HCT116 (cell line): ENCODE data around the gene HAND2. TPM values are rescaled to one million over a fixed set of nuclear protein-coding genes. Genes with fewer than 3 reads are reported as not detected.

Experiments used
- ATAC-seq: fragments of 200-7000 bp; cut with Tn5 transposase; 2 replicates; pipeline ENCODE4 v1.9.1; 2020; ENCODE audit warnings: mild to moderate bottlenecking, moderate library complexity
- BruUV-seq: library from RNA; stranded (reverse); fragments of 400-500 nt; replicated peaks from 2 replicates; lab custom pipeline; 2021; lab: Mats Ljungman, UMichigan
- CTCF ChIA-PET: fragments of 300-600 bp; sonication (Branson Sonifier 250); formaldehyde crosslinking; loops from one replicate; lab custom pipeline; 2021; ENCODE audit warnings: antibody characterized with exemption; lab: Charles Lee
- POLR2A ChIA-PET: fragments of 300-600, 350-600 bp; sonication (Branson Sonifier 250); formaldehyde crosslinking; loops from one replicate; lab custom pipeline; 2021; ENCODE audit warnings: antibody characterized with exemption; lab: Charles Lee
- RAD21 ChIA-PET, 2 experiments: fragments of 300-600 bp; sonication (Branson Sonifier 250); formaldehyde crosslinking; loops; one replicate each; lab custom pipeline; 2023; ENCODE audit warnings: low total read pairs in 2 of 2; ENCODE audit not compliant: uncharacterized antibody in 2 of 2, unreplicated experiment in 2 of 2, low non-redundant PET in 1 of 2; lab: Charles Lee
- DNase-seq: peaks from one replicate; pipeline ENCODE4 v3.0.0-alpha.2; 2010; ENCODE audit warnings: low read depth, low spot score
- H2AFZ ChIP-seq: fragments of 200-600 bp; shearing (Covaris generic), sonication (generic); 2 replicates; pipeline ENCODE4 v1.6.1; 2017; ENCODE audit warnings: low read depth, mixed run types, mixed read lengths, antibody characterized with exemption, low read length; ENCODE audit not compliant: poor library complexity, severe bottlenecking
- H3K27ac ChIP-seq: 2 replicates; pipeline ENCODE4 v1.5.1; 2012; ENCODE audit warnings: low read depth, low read length
- H3K27me3 ChIP-seq: fragments of 200-600 bp; sonication (generic); 2 replicates; pipeline ENCODE4 v1.6.1; 2016; ENCODE audit warnings: mixed run types, low read length, mixed read lengths; ENCODE audit not compliant: insufficient read depth
- H3K36me3 ChIP-seq, 2 experiments: fragments of 200-500 bp in 1 of 2; fragments of 200-600 bp in 1 of 2; sonication (Bioruptor generic) in 1 of 2; sonication (generic) in 1 of 2; 2 replicates each; pipeline versions ENCODE4 v1.5.1 to v1.6.1; 2014 to 2016; ENCODE audit warnings: low read length in 2 of 2, inconsistent platforms in 1 of 2, mixed read lengths in 1 of 2, mixed run types in 1 of 2; ENCODE audit not compliant: insufficient read depth in 2 of 2, control insufficient read depth in 1 of 2
- H3K4me1 ChIP-seq, 2 experiments: fragments of 200-600 bp in 1 of 2; sonication (generic) in 1 of 2; 2 replicates each; pipeline versions ENCODE4 v1.5.1 to v1.6.1; 2012 to 2017; ENCODE audit warnings: low read length in 2 of 2, inconsistent platforms in 1 of 2, mild to moderate bottlenecking in 1 of 2, mixed read lengths in 1 of 2, mixed run types in 1 of 2, moderate library complexity in 1 of 2; ENCODE audit not compliant: insufficient read depth in 2 of 2, control insufficient read depth in 1 of 2
- H3K4me2 ChIP-seq: fragments of 200-600 bp; sonication (generic); 2 replicates; pipeline ENCODE4 v1.6.1; 2017; ENCODE audit warnings: mixed run types, low read length, mixed read lengths
- H3K4me3 ChIP-seq, 2 experiments: fragments of 200-600 bp in 1 of 2; sonication (generic) in 1 of 2; replicated peaks in 1 of 2; 2 replicates each; pipeline ENCODE4 v1.5.1; 2011 to 2016; ENCODE audit warnings: low read length in 2 of 2, control low read depth in 1 of 2, low read depth in 1 of 2, mild to moderate bottlenecking in 1 of 2, mixed read lengths in 1 of 2, mixed run types in 1 of 2
- H3K79me2 ChIP-seq: fragments of 200-600 bp; sonication (generic); 2 replicates; pipeline ENCODE4 v1.6.1; 2017; ENCODE audit warnings: mild to moderate bottlenecking, mixed run types, low read length, moderate library complexity, mixed read lengths; ENCODE audit not compliant: insufficient read depth
- H3K9ac ChIP-seq: fragments of 200-600 bp; sonication (generic); 2 replicates; pipeline ENCODE4 v1.6.1; 2016; ENCODE audit warnings: low read length, mixed read lengths
- H3K9me2 ChIP-seq: fragments of 200-600 bp; sonication (generic), shearing (Covaris generic); 2 replicates; pipeline ENCODE4 v1.6.1; 2017; ENCODE audit warnings: mixed run types, mild to moderate bottlenecking, moderate library complexity; ENCODE audit not compliant: insufficient read depth
- H3K9me3 ChIP-seq, 2 experiments: fragments of 200-500 bp in 1 of 2; fragments of 200-600 bp in 1 of 2; sonication (Bioruptor generic) in 1 of 2; sonication (generic) in 1 of 2; 2 replicates each; pipeline ENCODE4 v1.6.1; 2014 to 2017; ENCODE audit warnings: low read length in 2 of 2, mixed read lengths in 2 of 2, inconsistent platforms in 1 of 2, low read depth in 1 of 2, mild to moderate bottlenecking in 1 of 2, mixed run types in 1 of 2, moderate library complexity in 1 of 2; ENCODE audit not compliant: control insufficient read depth in 1 of 2, insufficient read depth in 1 of 2
- H4K20me1 ChIP-seq: fragments of 200-600 bp; sonication (generic), shearing (Covaris generic); 2 replicates; pipeline ENCODE4 v1.6.1; 2017; ENCODE audit warnings: mixed run types, mild to moderate bottlenecking, moderate library complexity; ENCODE audit not compliant: insufficient read depth
- ATF3 ChIP-seq: IDR thresholded peaks from 2 replicates; pipeline ENCODE4 v1.6.1; 2012
- CBX3 ChIP-seq: IDR thresholded peaks from 2 replicates; pipeline ENCODE4 v1.6.1; 2012; ENCODE audit warnings: low read depth
- CEBPB ChIP-seq: IDR thresholded peaks from 2 replicates; pipeline ENCODE4 v1.6.1; 2012; ENCODE audit warnings: low read depth
- EGR1 ChIP-seq: IDR thresholded peaks from 2 replicates; pipeline ENCODE4 v1.6.1; 2012; ENCODE audit warnings: low read depth
- ELF1 ChIP-seq: IDR thresholded peaks from 2 replicates; pipeline ENCODE4 v1.6.1; 2012; ENCODE audit warnings: low read depth, borderline replicate concordance
- EZH2 ChIP-seq: fragments of 200-600 bp; sonication (generic); IDR thresholded peaks from 2 replicates; pipeline ENCODE4 v1.6.1; 2017; ENCODE audit warnings: antibody characterized with exemption, mixed run types
- EZH2phosphoT487 ChIP-seq: fragments of 200-600 bp; IDR thresholded peaks from 2 replicates; pipeline ENCODE4 v1.6.1; 2018; ENCODE audit warnings: antibody characterized with exemption, borderline replicate concordance
- FOSL1 ChIP-seq: IDR thresholded peaks from 2 replicates; pipeline ENCODE4 v1.6.1; 2012; ENCODE audit warnings: low read depth
- JUND ChIP-seq: IDR thresholded peaks from 2 replicates; pipeline ENCODE4 v1.6.1; 2012
- POLR2A ChIP-seq: IDR thresholded peaks from 2 replicates; pipeline ENCODE4 v1.7.0; 2011; ENCODE audit warnings: borderline replicate concordance; ENCODE audit not compliant: insufficient read depth, insufficient read length; ENCODE audit errors: extremely low read depth
- POLR2AphosphoS5 ChIP-seq: IDR thresholded peaks from 2 replicates; pipeline ENCODE4 v1.6.1; 2011; ENCODE audit warnings: mild to moderate bottlenecking, low read depth, low read length, moderate library complexity
- SIN3A ChIP-seq: IDR thresholded peaks from 2 replicates; pipeline ENCODE4 v1.6.1; 2012; ENCODE audit warnings: low read depth
- SP1 ChIP-seq: IDR thresholded peaks from 2 replicates; pipeline ENCODE4 v1.6.1; 2012; ENCODE audit warnings: low read depth
- SRF ChIP-seq: IDR thresholded peaks from 2 replicates; pipeline ENCODE4 v1.6.1; 2012; ENCODE audit warnings: low read depth
- TCF7L2 ChIP-seq: IDR thresholded peaks from 2 replicates; pipeline ENCODE4 v1.7.0; 2011; ENCODE audit warnings: borderline replicate concordance, inconsistent platforms; ENCODE audit not compliant: insufficient read depth, insufficient read length; ENCODE audit errors: extremely low read depth
- YY1 ChIP-seq: IDR thresholded peaks from 2 replicates; pipeline ENCODE4 v1.6.1; 2011; ENCODE audit warnings: low read length, low read depth, moderate library complexity, mild to moderate bottlenecking; ENCODE audit not compliant: insufficient replicate concordance; ENCODE audit errors: extremely low read depth
- ZBTB33 ChIP-seq: IDR thresholded peaks from 2 replicates; pipeline ENCODE4 v1.6.1; 2011; ENCODE audit warnings: mild to moderate bottlenecking, low read length, moderate library complexity; ENCODE audit not compliant: insufficient replicate concordance; ENCODE audit errors: extremely low read depth
- intact Hi-C: fragments of 100-400 bp; cut with micrococcal nuclease; formaldehyde crosslinking; loops from 2 replicates; pipeline ENCODE4 v1.10.0; 2022
- total RNA-seq: library from RNA; stranded (reverse); gene quantifications from one replicate; pipeline ENCODE4 v1.2.1, GENCODE V29; 2021; ENCODE audit not compliant: unreplicated experiment
- TF ChIP-seq, protein P1 (sequence below): IDR thresholded peaks from 2 replicates; pipeline ENCODE4 v1.6.1; 2012
- TF ChIP-seq, protein P2 (sequence below): IDR thresholded peaks from 2 replicates; pipeline ENCODE4 v1.6.1; 2012; ENCODE audit warnings: low read depth
- TF ChIP-seq, protein P3 (sequence below), 3 experiments: fragments of 200-600 bp in 1 of 3; sonication (generic) in 1 of 3; IDR thresholded peaks in 2 of 3; conservative IDR thresholded peaks in 1 of 3; 2 replicates each; pipeline ENCODE4 v1.5.1; 2012 to 2017; ENCODE audit warnings: low read depth in 2 of 3, low read length in 2 of 3, antibody characterized with exemption in 1 of 3, borderline replicate concordance in 1 of 3, control low read depth in 1 of 3, mild to moderate bottlenecking in 1 of 3, mixed read lengths in 1 of 3, mixed run types in 1 of 3, moderate library complexity in 1 of 3; ENCODE audit not compliant: insufficient read depth in 1 of 3

Gene HAND2
- total RNA-seq, 1 experiment from 2014 or later: not detected

DNA sequence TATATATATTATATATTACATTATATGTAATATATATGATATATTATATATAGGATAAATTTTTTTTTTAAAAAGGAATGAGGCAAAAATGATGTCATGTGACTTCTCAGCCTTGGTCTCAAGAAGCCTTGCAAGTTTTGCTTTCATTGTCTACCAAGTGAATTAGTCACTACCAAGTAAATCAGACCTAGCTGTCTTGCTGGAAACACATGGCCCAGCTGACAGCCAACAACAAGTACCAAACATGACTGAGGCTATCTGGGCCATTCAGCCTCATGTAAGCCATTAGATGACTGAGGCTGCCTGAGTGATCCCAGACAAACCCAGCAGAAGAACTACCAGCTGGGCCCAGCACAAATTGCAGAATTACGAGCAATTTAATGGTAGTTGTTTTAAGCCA is 44.9 kb downstream of the HAND2 start:
- ATAC-seq: no peak
- intact Hi-C loops: no loop called here
- no peak overlapping the region for H3K4me2 ChIP-seq
- DNase-seq: no peak
- no peaks in the 10 kb centered on the region for H3K27me3 ChIP-seq
- CTCF ChIA-PET: interaction anchor here (1.0 kb wide), 1 partner anchor 9 kb away, joined by 4 read pairs; no protein-coding TSS in a partner anchor
- H3K4me1 ChIP-seq: no peaks in the 10 kb centered on the region
- no peak overlapping the region for H2AFZ ChIP-seq
- H3K9me3 ChIP-seq: no peaks in the 10 kb centered on the region
- no peak overlapping the region for H3K27ac ChIP-seq
- H3K36me3 ChIP-seq: no peaks in the 10 kb centered on the region
- TF ChIP-seq SIN3A (no peak), SP1 (no peak), ATF3 (no peak), ELF1 (no peak), EGR1 (no peak), POLR2A (no peak), FOSL1 (no peak), POLR2AphosphoS5 (no peak), ZBTB33 (no peak), SRF (no peak), CBX3 (no peak), YY1 (no peak), CEBPB (no peak), EZH2 (no peak), EZH2phosphoT487 (no peak), TCF7L2 (no peak), JUND (no peak)
- TF ChIP-seq, protein P1, sequence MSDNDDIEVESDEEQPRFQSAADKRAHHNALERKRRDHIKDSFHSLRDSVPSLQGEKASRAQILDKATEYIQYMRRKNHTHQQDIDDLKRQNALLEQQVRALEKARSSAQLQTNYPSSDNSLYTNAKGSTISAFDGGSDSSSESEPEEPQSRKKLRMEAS: no peak
- TF ChIP-seq, protein P2, sequence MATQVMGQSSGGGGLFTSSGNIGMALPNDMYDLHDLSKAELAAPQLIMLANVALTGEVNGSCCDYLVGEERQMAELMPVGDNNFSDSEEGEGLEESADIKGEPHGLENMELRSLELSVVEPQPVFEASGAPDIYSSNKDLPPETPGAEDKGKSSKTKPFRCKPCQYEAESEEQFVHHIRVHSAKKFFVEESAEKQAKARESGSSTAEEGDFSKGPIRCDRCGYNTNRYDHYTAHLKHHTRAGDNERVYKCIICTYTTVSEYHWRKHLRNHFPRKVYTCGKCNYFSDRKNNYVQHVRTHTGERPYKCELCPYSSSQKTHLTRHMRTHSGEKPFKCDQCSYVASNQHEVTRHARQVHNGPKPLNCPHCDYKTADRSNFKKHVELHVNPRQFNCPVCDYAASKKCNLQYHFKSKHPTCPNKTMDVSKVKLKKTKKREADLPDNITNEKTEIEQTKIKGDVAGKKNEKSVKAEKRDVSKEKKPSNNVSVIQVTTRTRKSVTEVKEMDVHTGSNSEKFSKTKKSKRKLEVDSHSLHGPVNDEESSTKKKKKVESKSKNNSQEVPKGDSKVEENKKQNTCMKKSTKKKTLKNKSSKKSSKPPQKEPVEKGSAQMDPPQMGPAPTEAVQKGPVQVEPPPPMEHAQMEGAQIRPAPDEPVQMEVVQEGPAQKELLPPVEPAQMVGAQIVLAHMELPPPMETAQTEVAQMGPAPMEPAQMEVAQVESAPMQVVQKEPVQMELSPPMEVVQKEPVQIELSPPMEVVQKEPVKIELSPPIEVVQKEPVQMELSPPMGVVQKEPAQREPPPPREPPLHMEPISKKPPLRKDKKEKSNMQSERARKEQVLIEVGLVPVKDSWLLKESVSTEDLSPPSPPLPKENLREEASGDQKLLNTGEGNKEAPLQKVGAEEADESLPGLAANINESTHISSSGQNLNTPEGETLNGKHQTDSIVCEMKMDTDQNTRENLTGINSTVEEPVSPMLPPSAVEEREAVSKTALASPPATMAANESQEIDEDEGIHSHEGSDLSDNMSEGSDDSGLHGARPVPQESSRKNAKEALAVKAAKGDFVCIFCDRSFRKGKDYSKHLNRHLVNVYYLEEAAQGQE: no peak
- TF ChIP-seq, protein P3, sequence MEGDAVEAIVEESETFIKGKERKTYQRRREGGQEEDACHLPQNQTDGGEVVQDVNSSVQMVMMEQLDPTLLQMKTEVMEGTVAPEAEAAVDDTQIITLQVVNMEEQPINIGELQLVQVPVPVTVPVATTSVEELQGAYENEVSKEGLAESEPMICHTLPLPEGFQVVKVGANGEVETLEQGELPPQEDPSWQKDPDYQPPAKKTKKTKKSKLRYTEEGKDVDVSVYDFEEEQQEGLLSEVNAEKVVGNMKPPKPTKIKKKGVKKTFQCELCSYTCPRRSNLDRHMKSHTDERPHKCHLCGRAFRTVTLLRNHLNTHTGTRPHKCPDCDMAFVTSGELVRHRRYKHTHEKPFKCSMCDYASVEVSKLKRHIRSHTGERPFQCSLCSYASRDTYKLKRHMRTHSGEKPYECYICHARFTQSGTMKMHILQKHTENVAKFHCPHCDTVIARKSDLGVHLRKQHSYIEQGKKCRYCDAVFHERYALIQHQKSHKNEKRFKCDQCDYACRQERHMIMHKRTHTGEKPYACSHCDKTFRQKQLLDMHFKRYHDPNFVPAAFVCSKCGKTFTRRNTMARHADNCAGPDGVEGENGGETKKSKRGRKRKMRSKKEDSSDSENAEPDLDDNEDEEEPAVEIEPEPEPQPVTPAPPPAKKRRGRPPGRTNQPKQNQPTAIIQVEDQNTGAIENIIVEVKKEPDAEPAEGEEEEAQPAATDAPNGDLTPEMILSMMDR (IDR thresholded peaks at IDR 0.05 in 2 of 3, conservative IDR thresholded peaks at IDR 0.05 in 1 of 3; ENCODE audit: borderline replicate concordance in 1 of 3, insufficient read depth in 1 of 3, low read depth in 2 of 3, low read length in 2 of 3): no peak
- no TSS peak for BruUV-seq
- no peaks in the 10 kb centered on the region for H3K79me2 ChIP-seq
- no peak overlapping the region for H3K4me3 ChIP-seq
- H3K9ac ChIP-seq: no peak overlapping the region
- RAD21 ChIA-PET: no interaction called here
- H4K20me1 ChIP-seq: no peaks in the 10 kb centered on the region
- POLR2A ChIA-PET: no interaction called here
- H3K9me2 ChIP-seq: no peaks in the 10 kb centered on the region
